ENCODE measurements around the gene UBXN10. TPM values are rescaled to one million over a fixed set of nuclear protein-coding genes. Genes with fewer than 3 reads are reported as not detected.

The UBXN10 gene
- polyA plus RNA-seq, 3 donors: 0.16 to 0.82 (median 0.30) TPM

- Mint-ChIP-seq H3K27ac (no peak overlapping the region), H3K27me3 (ENCODE audit: low read depth in 3 of 3) (peaks cover 5 to 15% (median 6%) of the 10 kb centered on the region in 3 donors), H3K4me3 (no peak overlapping the region), H3K4me1 (no peaks in the 10 kb centered on the region), H3K9me3 (no peaks in the 10 kb centered on the region), H3K36me3 (no peaks in the 10 kb centered on the region)
- Histone ChIP-seq H3K27ac (ENCODE audit: low read depth in 1 of 2, low read length in 2 of 2) (no peak overlapping the region), H3K9me3 (replicated peaks in 1 of 2; ENCODE audit: control insufficient read depth in 1 of 2, insufficient read depth in 1 of 2, low read length in 2 of 2) (no peaks in the 10 kb centered on the region), H3K36me3 (replicated peaks in 1 of 2; ENCODE audit: control insufficient read depth in 1 of 2, insufficient read depth in 2 of 2, low read length in 2 of 2) (no peaks in the 10 kb centered on the region), H2AFZ (ENCODE audit: insufficient read depth, low read depth, low read length, poor library complexity, severe bottlenecking) (no peak overlapping the region), H4K20me1 (ENCODE audit: insufficient read depth, low read length) (no peaks in the 10 kb centered on the region), H3K4me1 (ENCODE audit: control insufficient read depth in 1 of 2, insufficient read depth in 2 of 2, low read length in 2 of 2) (no peaks in the 10 kb centered on the region), H3K4me3 (replicated peaks in 1 of 3; ENCODE audit: low read depth in 2 of 3, low read length in 3 of 3) (no peak overlapping the region), H3K9ac (ENCODE audit: insufficient read depth, low read length, poor library complexity, severe bottlenecking) (no peak overlapping the region), H3K27me3 (ENCODE audit: control insufficient read depth in 2 of 2, insufficient read depth in 2 of 2, low read length in 2 of 2) (no peaks in the 10 kb centered on the region), H3K4me2 (replicated peaks; ENCODE audit: extremely low read depth, low read length, poor library complexity, severe bottlenecking) (no peak overlapping the region), H3K79me2 (ENCODE audit: insufficient read depth, low read length) (no peaks in the 10 kb centered on the region)
- TF ChIP-seq, protein P1, sequence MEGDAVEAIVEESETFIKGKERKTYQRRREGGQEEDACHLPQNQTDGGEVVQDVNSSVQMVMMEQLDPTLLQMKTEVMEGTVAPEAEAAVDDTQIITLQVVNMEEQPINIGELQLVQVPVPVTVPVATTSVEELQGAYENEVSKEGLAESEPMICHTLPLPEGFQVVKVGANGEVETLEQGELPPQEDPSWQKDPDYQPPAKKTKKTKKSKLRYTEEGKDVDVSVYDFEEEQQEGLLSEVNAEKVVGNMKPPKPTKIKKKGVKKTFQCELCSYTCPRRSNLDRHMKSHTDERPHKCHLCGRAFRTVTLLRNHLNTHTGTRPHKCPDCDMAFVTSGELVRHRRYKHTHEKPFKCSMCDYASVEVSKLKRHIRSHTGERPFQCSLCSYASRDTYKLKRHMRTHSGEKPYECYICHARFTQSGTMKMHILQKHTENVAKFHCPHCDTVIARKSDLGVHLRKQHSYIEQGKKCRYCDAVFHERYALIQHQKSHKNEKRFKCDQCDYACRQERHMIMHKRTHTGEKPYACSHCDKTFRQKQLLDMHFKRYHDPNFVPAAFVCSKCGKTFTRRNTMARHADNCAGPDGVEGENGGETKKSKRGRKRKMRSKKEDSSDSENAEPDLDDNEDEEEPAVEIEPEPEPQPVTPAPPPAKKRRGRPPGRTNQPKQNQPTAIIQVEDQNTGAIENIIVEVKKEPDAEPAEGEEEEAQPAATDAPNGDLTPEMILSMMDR (IDR thresholded peaks at IDR 0.05): no peak
- intact Hi-C loops (cut with micrococcal nuclease): no loop called here
- WGBS (ENCODE audit: insufficient coverage): 92% methylated on average over 4 of the region's 7 CpGs
- no peak for DNase-seq
These were observed 44.4 kb upstream of the UBXN10 start for GRCh38 chr1:20141466-20141865.

- Histone ChIP-seq H3K9ac (ENCODE audit: insufficient read depth, low read length, poor library complexity, severe bottlenecking) (no peak overlapping the region), H3K27me3 (ENCODE audit: control insufficient read depth in 2 of 2, insufficient read depth in 2 of 2, low read length in 2 of 2) (no peaks in the 10 kb centered on the region), H2AFZ (ENCODE audit: insufficient read depth, low read depth, low read length, poor library complexity, severe bottlenecking) (no peak overlapping the region), H4K20me1 (ENCODE audit: insufficient read depth, low read length) (no peaks in the 10 kb centered on the region), H3K9me3 (replicated peaks in 1 of 2; ENCODE audit: control insufficient read depth in 1 of 2, insufficient read depth in 1 of 2, low read length in 2 of 2) (no peaks in the 10 kb centered on the region), H3K4me2 (replicated peaks; ENCODE audit: extremely low read depth, low read length, poor library complexity, severe bottlenecking) (no peak overlapping the region), H3K79me2 (ENCODE audit: insufficient read depth, low read length) (no peaks in the 10 kb centered on the region), H3K4me3 (replicated peaks in 1 of 3; ENCODE audit: low read depth in 2 of 3, low read length in 3 of 3) (no peak overlapping the region), H3K4me1 (ENCODE audit: control insufficient read depth in 1 of 2, insufficient read depth in 2 of 2, low read length in 2 of 2) (no peaks in the 10 kb centered on the region), H3K36me3 (replicated peaks in 1 of 2; ENCODE audit: control insufficient read depth in 1 of 2, insufficient read depth in 2 of 2, low read length in 2 of 2) (no peaks in the 10 kb centered on the region), H3K27ac (ENCODE audit: low read depth in 1 of 2, low read length in 2 of 2) (no peak overlapping the region)
- TF ChIP-seq, protein P1 (IDR thresholded peaks at IDR 0.05): no peak
- Mint-ChIP-seq H3K27ac (no peak overlapping the region), H3K4me3 (no peak overlapping the region), H3K36me3 (no peaks in the 10 kb centered on the region), H3K27me3 (ENCODE audit: low read depth in 3 of 3) (peaks cover 5 to 15% (median 6%) of the 10 kb centered on the region in 3 donors), H3K9me3 (no peaks in the 10 kb centered on the region), H3K4me1 (no peaks in the 10 kb centered on the region)
- WGBS (ENCODE audit: insufficient coverage): 87% methylated on average over 4 of the region's 13 CpGs
- intact Hi-C loops (cut with micrococcal nuclease): no loop called here
- no peak for DNase-seq
These were observed 43.7 kb upstream of the UBXN10 start for GRCh38 chr1:20142001-20142710.

All from CD14-positive monocyte (primary cell).